AG09309 (cell line): ENCODE results near the gene ATP5F1B.

Source experiments
- DNase-seq: peaks from one replicate; pipeline ENCODE4 v3.0.0-alpha.2; 2010; ENCODE audit warnings: low read depth
- H3K4me3 ChIP-seq: 2 replicates; pipeline ENCODE4 v1.5.1; 2011; ENCODE audit warnings: mild to moderate bottlenecking, low read depth, low read length, moderate library complexity; ENCODE audit not compliant: control insufficient read depth
- TF ChIP-seq, protein P1 (sequence below): IDR thresholded peaks from 2 replicates; pipeline ENCODE4 v1.5.1; 2011; ENCODE audit warnings: mild to moderate bottlenecking, low read depth, low read length, inconsistent platforms; ENCODE audit not compliant: insufficient read depth, control insufficient read depth; ENCODE audit errors: missing control alignments

ATP5F1B gene

GRCh38 chr12:56645717-56646446, at the start of gene ATP5F1B:
Gene ATP5F1B (minus strand): TSS chr12:56645984. CDS start chr12:56645963, 21 bp downstream.
- H3K4me3 ChIP-seq, result peak within 1 kb of the TSS; percentile 89
- peak; percentile 100 for DNase-seq
- TF ChIP-seq, protein P1, sequence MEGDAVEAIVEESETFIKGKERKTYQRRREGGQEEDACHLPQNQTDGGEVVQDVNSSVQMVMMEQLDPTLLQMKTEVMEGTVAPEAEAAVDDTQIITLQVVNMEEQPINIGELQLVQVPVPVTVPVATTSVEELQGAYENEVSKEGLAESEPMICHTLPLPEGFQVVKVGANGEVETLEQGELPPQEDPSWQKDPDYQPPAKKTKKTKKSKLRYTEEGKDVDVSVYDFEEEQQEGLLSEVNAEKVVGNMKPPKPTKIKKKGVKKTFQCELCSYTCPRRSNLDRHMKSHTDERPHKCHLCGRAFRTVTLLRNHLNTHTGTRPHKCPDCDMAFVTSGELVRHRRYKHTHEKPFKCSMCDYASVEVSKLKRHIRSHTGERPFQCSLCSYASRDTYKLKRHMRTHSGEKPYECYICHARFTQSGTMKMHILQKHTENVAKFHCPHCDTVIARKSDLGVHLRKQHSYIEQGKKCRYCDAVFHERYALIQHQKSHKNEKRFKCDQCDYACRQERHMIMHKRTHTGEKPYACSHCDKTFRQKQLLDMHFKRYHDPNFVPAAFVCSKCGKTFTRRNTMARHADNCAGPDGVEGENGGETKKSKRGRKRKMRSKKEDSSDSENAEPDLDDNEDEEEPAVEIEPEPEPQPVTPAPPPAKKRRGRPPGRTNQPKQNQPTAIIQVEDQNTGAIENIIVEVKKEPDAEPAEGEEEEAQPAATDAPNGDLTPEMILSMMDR, result no peak

- H3K4me3 ChIP-seq, result no peak overlapping the region
- DNase-seq, result no peak
- TF ChIP-seq, protein P1, result no peak
Measured at GRCh38 chr12:56694161-56694560, 48.4 kb upstream of the ATP5F1B start.

DNA sequence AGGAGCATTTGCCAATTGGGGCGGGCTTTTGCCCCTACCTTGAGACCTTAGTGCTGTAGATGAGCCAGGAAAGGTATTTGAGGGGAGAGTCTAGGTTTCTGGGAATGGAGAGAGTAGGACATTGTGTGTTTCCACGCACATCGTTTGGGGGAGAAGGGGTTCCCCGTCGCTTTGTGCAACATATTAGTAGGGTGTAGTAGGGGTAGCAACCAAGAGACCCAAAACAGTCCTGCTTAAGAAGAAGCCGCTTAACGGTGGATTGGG, 43.0 kb upstream of the ATP5F1B start:
- DNase-seq, result no peak
- TF ChIP-seq, protein P1, result no peak
- peak overlapping the region; percentile 92 for H3K4me3 ChIP-seq

DNA sequence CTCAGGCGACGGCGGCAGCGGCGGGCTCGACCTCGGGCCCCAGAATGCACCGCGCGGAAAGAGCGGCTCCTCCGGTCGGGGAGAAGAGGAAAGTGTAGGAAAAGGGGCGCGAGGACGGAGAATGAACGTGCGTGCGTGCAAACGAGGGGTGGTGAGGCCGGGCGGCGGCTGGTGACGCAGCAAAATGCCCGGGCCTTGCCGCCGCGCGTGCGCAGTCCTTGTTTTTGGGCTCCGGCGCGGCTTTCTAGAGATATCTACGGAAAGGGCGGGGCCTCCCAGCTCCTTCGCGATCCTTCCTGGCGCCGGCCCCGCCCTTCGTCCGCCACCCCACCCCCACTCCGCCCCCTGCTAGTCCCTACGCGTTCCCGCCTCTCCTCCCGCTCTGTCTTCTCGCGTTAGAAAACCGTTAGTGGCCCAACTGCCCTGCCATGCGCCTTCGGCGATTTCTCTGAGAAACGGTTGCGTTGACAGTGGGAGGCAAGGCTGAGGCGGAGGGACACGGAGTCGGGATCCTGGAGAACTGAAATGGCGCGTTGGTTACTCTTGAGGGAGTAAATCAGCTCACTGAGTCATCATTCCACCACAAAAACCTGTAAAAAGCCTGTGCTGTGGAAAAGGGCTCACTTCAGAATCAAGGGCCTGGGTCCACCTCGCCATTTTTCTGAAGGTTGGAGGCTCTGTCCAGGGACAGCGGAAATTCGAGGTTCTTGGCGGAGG, 42.5 kb upstream of the ATP5F1B start, which contains the start of gene PTGES3:
Gene PTGES3, minus strand, starts transcription at position 156 of the 717 bp plus-strand sequence. CDS start 285 bp downstream, outside the sequence.
- peak; percentile 86 for DNase-seq
- TF ChIP-seq, protein P1, result no peak

DNA sequence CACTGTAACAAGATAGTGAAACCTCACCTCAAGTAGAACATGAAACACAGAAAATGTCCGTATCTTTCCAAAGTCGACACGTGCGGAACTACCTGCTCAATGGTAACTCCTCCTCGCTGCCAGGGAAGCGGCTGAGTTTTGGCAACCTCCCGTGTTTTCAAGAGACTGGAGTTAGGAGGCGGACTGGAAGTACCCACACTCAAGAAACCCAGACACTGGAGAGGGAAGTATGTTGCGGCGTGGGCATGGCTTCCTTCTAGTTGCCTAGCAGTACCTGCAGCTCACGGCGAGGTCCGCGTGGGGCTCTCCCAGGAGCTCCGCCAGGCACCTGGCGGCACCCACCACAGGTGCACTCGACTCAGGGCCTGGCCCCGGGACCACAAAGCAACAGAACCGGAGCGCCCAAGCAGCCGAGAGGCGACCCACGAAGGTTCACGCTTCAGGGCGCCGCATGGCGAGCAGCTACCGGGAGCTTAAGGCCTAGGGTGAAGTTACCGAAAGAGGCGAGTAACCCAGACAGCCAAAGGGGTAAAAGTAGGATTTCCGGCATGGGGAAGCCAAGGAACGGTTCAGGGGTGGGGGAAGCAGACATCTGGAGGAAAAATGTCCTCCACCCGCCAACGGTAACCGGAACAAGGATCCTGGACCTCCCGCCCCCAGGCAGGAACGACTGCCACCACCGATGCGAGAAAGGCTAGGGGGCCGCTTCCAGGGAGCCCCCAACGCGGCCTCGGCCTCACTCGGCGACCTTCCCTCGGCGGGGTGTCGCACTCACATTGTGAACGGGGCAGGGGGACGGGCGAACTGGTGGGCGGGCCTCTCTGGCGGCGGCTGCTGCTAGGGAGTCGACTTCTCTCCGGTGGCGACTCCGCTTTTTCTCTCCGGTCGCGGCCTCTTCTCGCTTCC, 41.7 kb upstream of the ATP5F1B start:
- no peak for DNase-seq
- H3K4me3 ChIP-seq, result peak overlapping the region; percentile 92
- TF ChIP-seq, protein P1, result no peak

More for the DNA sequence above, 42.5 kb upstream of the ATP5F1B start, which contains the start of gene PTGES3:
- H3K4me3 ChIP-seq, result peak within 1 kb of the TSS; percentile 92

- no peak overlapping the region; the same call in 1 of the 2 replicates for H3K4me3 ChIP-seq
- DNase-seq, result no peak
- TF ChIP-seq, protein P1, result no peak
Measured at GRCh38 chr12:56684745-56685359, 39.1 kb upstream of the ATP5F1B start.
